ENCODE results near the gene RARG.
"Not testable (repeated sequence)": the region's sequence is repeated elsewhere in the genome, so short reads cannot be mapped to it uniquely, and the experiment has no call there.

DNA sequence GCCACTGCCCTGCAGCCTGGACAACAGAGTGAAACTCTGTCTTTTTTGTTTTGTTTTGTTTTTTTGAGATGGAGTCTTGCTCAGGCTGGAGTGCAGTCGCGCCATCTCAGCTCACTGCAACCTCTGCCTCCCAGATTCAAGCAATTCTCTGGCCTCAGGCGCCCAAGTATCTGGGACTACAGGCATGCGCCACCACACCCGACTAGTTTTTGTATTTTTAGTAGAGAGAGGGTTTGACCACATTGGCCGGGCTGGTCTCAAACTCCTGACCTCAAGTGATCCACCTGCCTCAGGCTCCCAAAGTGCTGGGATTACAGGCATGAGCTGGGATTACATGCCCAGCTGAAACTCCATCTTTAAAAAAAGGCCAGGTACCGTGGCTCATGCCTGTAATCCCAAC, 29.7 kb downstream of the RARG start:
- TF ChIP-seq, protein P1, sequence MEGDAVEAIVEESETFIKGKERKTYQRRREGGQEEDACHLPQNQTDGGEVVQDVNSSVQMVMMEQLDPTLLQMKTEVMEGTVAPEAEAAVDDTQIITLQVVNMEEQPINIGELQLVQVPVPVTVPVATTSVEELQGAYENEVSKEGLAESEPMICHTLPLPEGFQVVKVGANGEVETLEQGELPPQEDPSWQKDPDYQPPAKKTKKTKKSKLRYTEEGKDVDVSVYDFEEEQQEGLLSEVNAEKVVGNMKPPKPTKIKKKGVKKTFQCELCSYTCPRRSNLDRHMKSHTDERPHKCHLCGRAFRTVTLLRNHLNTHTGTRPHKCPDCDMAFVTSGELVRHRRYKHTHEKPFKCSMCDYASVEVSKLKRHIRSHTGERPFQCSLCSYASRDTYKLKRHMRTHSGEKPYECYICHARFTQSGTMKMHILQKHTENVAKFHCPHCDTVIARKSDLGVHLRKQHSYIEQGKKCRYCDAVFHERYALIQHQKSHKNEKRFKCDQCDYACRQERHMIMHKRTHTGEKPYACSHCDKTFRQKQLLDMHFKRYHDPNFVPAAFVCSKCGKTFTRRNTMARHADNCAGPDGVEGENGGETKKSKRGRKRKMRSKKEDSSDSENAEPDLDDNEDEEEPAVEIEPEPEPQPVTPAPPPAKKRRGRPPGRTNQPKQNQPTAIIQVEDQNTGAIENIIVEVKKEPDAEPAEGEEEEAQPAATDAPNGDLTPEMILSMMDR (conservative IDR thresholded peaks at IDR 0.05; ENCODE audit: low read depth, low read length) = not testable (repeated sequence)
- TF ChIP-seq EZH2 (IDR thresholded peaks at IDR 0.05; ENCODE audit: low read length, unreplicated experiment) = not testable (repeated sequence)

Measured in PC-3 (cell line).